ENCODE data around the gene ANKS1A.

GRCh38 chr6:35038076-35038475 is 149.0 kb downstream of the ANKS1A start:
- TF ChIP-seq CTCF (conservative IDR thresholded peaks at IDR 0.05; ENCODE audit: low read depth, low read length) (no peak), FOS (IDR thresholded peaks at IDR 0.05; ENCODE audit: low read depth, low read length) (no peak), MXI1 (IDR thresholded peaks at IDR 0.05; ENCODE audit: borderline replicate concordance, low read depth, low read length) (no peak), POLR2A (IDR thresholded peaks at IDR 0.05; ENCODE audit: low read depth, low read length) (no peak), ELK1 (IDR thresholded peaks at IDR 0.05; ENCODE audit: borderline replicate concordance, low read depth, low read length) (no peak)

All from IMR-90 (cell line).